HT-29 (cell line): ENCODE results near the gene TRIM40. TPM values are rescaled to one million over a fixed set of nuclear protein-coding genes. Genes with fewer than 3 reads are reported as not detected.

ENCODE experiments used
- DNase-seq: peaks from one replicate; pipeline ENCODE4 v3.0.0-alpha.2; 2015; ENCODE audit warnings: low spot score
- total RNA-seq: library from RNA; depleted of rRNA; stranded (reverse); fragments of >200 nt; shearing (Covaris generic); gene quantifications from 2 replicates; pipeline ENCODE4 v1.2.3, GENCODE V29; 2014; rRNA removed

TRIM40 gene
- total RNA-seq = not detected in 2 replicates

GRCh38 chr6:30135757-30136156 is at the start of gene TRIM40:
TSS of gene TRIM40 (plus strand) at chr6:30136140. CDS start at chr6:30137037, 897 bp downstream.
- DNase-seq = peak; percentile 42

DNA sequence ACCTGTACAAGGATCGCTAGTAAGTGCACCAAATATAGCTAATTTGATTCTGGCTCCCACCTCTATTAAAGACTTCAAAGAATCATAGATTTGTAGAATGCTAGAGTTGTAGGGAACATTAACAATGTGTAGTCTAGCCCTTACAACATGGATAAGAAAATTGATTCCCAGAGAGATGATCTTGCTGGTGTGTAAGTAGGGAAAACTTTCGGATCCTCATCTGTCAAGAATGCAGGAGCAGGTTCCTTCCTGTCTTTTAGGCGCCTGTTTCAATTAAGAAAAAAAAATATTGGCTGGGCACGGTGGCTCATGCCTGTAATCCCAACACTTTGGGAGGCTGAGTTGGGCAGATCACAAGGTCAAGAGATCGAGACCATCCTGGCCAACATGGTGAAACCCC is 48.1 kb upstream of the TRIM40 start:
- no peak for DNase-seq

DNA sequence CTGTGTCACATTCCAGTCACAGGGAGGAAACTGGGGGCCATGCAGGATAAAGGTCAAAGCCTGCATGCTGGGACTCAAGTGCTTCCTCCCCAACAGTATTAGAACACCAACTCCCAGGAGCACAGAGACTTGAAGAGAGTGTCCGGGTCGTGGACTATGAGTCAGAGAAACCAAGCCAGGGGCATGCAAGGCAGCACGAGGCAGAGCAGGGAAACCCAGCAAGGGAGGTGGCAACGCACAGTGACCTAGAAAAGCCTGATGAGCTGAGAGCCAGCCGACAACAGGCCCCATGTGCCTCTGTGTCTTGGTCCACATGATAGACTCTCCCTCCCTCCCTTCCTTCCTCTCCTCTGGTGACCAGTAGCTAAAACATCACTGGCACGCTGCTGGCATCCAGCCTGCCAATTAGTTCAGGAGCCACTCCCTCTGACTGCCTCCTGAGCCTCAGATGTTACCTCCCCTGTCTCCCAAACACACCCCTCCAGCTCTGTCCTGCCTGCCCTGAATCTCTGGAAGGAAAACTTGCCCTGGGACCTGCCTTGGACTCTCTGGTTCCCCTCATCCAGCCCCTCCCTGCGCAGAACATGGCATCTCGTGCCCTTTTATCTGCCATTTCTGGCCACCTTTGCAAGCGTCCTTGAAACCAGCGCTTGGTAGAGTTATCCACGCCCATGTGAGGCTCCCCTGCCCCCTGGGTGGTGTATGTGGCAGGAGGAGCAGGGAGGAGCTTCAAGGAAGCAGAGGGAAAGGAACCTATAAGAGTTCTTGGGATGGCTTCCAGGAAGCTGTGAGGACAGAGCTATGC is 44.2 kb upstream of the TRIM40 start:
- DNase-seq = peak; percentile 89

- no peak for DNase-seq
These were observed 42.9 kb upstream of the TRIM40 start for GRCh38 chr6:30092852-30093543.

- no peak for DNase-seq
These were observed 41.8 kb upstream of the TRIM40 start for GRCh38 chr6:30093951-30094661.

GRCh38 chr6:30096829-30097228 is 39.1 kb upstream of the TRIM40 start:
- no peak for DNase-seq

DNA sequence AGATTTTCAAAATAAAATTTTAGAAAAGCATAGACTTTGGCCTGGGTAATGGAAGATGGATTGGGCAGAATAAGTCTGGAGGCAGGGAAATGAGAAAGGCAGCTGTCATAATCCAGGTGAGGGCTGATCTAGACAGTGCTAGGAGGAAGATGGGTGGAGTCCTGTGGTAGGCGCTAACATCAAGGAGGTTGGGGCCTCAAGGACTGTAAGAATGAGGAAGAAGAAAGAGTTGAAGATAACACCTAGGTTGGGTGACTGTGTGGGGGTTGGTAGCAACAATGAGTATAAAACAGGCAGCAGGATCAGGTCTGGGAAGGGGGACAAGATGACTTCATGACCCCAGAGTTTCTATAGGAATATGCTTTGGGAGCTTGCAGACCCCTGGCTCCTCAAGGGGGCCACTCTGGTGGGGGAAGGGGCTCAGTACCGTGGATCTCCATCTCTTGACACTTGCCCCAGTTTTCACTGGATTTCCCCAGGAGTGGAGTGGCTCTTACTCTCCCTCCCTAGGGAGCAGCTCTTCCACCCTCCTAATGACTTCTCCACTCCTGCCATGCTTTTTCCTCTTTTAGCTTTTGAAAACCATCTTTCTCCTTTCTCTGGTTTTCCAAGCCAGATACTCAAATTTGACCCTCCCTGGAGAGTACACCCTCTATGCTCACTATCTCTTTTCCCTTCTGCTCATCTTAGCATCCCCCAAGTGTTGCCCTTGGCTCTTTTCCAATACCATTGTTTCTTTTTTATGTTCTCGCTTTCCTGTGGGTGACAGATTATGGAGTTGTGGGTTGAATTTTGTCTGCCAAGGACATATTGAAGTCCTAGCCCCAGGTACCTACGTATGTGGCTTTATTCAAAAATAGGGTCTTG is 37.8 kb upstream of the TRIM40 start:
- DNase-seq = peak; percentile 79

DNA sequence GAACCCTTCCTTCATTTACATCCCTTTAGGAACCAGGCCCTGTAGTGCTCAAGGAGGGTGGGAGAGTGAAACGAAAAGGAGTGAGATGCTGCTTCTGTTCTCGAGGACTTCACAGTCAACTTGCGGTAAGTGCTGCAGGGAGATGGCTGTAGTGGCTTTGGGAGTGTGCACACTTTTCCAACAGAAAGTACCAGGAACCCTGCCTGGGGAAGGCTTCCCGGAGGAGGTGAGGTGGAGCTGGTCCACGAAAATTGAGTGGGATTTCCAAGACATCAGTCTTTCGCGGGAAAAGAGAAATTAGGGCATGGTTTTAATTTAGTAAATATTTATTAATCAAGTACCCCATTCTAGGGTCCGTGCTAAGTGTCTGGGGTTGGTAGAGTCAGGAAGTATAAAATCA is 35.8 kb upstream of the TRIM40 start:
- no peak for DNase-seq

DNA sequence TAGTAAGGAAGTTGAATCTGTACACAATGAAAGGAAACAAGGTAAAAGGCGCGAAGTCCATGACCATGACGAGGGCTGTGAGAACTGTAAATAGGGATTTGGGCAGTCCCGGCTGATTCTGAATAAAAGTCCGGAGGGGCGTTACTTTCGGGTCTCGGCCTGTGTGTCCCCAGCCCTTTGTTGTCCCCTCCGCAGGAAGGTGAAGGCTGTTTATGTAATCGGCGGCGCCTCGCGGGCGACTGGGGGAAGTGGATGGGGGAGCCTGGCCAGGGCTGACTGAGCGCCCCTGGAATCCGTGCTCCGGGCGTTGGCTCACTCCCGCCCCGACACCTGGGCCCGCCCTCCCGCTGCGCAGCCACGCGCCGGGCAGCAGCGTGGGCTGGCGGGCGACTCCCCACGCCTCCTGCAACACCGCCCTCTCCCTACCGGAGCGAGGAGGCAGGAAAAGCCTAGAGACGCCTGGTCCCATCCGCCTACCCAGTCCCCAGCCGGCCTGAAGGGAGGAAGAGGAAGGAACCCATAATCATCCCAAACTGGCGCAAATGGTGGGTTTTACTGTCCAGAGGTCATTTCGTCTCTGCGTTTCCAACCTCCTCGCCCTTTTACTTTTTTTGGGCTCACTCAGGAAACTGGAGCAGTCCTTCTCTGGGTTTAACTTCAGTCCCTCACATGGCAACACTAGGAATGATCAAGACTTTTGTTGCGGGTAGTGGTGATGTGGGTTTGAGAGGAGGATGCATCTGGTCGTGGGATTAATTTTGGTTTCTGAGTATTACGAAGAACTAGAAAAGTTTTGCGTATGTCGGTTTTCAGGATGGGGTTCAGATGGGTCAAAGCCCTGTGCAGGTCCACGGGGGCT is 35.1 kb upstream of the TRIM40 start:
- DNase-seq = peak; percentile 87

DNA sequence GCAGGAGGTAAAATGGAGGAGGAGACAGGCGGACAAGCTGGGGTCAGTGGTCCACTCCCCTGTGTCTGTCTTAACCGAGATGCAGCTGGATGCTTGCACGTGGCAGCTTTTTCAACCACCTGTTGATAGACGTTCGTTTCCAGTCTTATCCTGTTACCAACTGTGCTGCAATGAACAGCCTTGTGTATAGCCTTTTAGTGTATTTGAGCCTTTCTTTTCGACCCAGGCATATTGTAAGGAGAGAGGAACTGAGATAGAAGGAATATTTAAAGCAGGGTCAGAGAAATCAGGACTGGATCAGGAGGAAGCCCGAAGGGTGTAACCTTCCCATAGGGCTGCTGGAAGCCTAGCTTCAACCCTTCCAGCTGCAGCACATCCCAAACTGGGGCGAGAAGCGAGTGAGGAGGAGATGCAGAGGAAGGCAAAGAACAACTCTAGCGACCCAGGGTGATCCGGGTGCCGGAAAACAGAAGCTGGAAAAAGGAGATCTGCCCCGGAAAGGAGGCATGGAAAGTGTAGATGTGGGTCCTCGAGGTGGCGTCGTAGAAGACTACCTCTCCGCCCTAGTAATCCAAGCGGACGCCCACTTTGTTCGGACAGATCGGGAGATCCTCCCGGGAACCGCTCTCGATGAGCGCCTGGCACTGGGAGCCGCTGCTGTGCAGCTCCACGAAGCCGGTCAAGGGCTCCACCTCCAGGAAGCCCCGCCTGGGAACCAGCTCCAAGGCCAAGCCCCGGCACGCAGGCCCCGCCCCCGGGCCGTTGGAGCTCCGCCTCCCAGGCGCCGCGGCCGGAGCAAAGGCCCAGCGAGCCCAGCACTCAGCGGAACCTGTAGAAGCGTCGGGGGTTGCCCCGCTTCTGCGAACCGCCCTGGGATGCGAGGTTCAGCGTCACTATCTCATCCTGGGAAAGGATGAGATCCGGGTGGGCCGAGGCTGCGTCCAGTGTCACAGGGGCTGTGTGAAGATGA is 34.2 kb upstream of the TRIM40 start:
- DNase-seq = peak; percentile 94

DNA sequence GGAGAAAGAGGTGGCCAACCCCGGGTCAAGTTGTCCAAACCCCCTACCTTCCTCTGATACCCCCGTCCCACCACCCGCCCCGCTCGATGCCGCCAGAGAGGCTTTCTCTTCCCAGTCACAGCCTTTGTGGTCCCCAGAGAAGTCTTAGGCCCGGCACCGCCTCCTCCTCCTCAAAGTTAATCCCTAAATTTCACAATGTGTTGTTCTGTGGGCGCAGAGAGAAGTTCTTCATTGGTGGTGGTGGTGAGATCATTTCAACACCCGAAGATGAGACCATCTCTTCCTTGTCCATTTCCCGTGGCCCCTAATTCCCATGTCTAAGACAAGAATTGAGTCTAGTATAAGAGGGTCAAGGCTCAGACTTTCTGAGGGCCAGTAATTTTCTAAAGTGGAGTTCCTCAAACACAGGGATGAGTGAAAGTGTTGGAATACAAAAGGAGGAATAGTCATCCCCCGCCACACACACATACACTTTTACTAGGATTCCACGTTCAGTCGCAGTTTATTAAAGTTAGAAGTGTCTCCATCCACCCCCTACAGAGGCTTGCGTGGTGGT is 33.4 kb upstream of the TRIM40 start:
- DNase-seq = peak; percentile 55

GRCh38 chr6:30102970-30103871 is 32.7 kb upstream of the TRIM40 start:
- DNase-seq = peak; percentile 97

- no peak for DNase-seq
These were observed 32.1 kb upstream of the TRIM40 start for GRCh38 chr6:30103872-30104179.

GRCh38 chr6:30104661-30105060 is 31.3 kb upstream of the TRIM40 start:
- DNase-seq = peak; percentile 34

DNA sequence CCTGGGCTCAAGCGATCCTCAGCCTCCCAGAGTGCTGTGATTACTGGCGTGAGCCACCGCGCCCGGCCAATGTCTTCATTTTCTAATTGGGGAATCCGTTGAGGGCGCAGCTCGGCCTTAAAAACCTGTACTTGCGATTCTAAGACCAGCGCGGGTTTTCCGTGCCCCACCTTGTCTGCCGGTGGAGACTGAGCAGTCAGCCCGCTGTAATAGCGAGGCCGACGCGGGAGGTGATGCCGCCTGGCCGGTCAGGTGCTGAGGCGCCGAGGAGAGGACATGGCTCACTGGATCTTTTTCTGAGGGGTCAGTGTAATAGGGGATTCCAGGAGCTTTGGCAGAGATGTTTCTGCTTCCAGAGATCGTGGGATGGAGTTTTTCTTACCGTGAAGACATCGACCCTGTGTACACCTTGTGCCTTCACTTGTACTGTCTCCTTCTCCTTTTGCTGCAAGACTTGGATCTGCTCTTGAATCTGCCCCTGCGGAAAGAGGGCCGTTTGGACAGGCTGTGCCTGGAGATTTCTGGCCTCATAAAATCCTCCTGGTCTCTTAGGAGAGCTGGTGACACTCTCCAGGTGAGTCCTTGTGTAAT is 24.6 kb upstream of the TRIM40 start:
- DNase-seq = peak; percentile 60

DNA sequence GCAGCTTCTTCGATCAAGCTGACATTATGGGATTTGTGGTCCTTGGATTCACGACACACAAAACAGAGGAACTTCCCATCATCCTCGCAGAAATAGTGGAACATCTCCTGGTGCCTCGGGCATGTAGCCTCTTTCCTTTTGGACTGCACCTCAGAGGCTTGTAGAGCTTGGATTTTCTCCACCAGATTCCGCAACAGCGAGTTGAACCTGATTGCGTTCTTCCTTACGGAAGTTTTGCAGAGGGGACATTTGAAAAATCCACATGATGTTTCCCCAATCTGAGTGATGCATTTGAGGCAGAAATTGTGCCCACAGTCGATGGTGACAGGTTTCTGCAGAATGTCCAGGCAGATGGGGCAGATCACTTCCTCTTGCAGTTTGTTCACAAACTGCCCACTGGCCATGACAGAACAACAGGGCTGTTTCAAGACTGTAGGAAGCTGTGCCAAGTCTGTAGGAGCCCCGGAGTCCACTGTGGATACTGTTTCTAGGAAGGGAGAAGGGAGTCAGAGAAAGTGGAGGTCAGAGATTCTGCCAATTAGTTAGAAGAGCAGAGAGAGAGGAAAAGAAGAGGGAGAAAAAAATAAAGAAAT is 23.4 kb upstream of the TRIM40 start:
- no peak for DNase-seq
